ENCODE measurements around the gene RICTOR. TPM values are rescaled to one million over a fixed set of nuclear protein-coding genes. Genes with fewer than 3 reads are reported as not detected.

RICTOR gene
- total RNA-seq, 1 donor: 289 TPM

GRCh38 chr5:38979535-38979934 is 94.7 kb downstream of the RICTOR start:
- Histone ChIP-seq H3K4me1 (ENCODE audit: insufficient read depth, low read length) (no peaks in the 10 kb centered on the region), H3K9me3 (ENCODE audit: low read depth, low read length) (no peaks in the 10 kb centered on the region), H3K27me3 (ENCODE audit: insufficient read depth, low read length) (no peaks in the 10 kb centered on the region), H3K4me3 (ENCODE audit: low read length) (no peak overlapping the region)

GRCh38 chr5:38978036-38978435 is 96.2 kb downstream of the RICTOR start:
- no peak overlapping the region for H3K4me3 ChIP-seq (ENCODE audit: low read length)
- no peaks in the 10 kb centered on the region for H3K9me3 ChIP-seq (ENCODE audit: low read depth, low read length)
- no peaks in the 10 kb centered on the region for H3K4me1 ChIP-seq (ENCODE audit: insufficient read depth, low read length)
- no peaks in the 10 kb centered on the region for H3K27me3 ChIP-seq (ENCODE audit: insufficient read depth, low read length)

GRCh38 chr5:38968665-38969064 is 105.5 kb downstream of the RICTOR start:
- Histone ChIP-seq H3K4me1 (ENCODE audit: insufficient read depth, low read length) (no peaks in the 10 kb centered on the region), H3K27me3 (ENCODE audit: insufficient read depth, low read length) (no peaks in the 10 kb centered on the region), H3K9me3 (ENCODE audit: low read depth, low read length) (no peaks in the 10 kb centered on the region), H3K4me3 (ENCODE audit: low read length) (no peak overlapping the region)

GRCh38 chr5:38961691-38962090 is 112.5 kb downstream of the RICTOR start:
- no peaks in the 10 kb centered on the region for H3K9me3 ChIP-seq (ENCODE audit: low read depth, low read length)
- H3K27me3 ChIP-seq (ENCODE audit: insufficient read depth, low read length): no peaks in the 10 kb centered on the region
- no peak overlapping the region for H3K4me3 ChIP-seq (ENCODE audit: low read length)
- H3K4me1 ChIP-seq (ENCODE audit: insufficient read depth, low read length): no peaks in the 10 kb centered on the region

- Histone ChIP-seq H3K9me3 (ENCODE audit: low read depth, low read length) (no peaks in the 10 kb centered on the region), H3K4me3 (ENCODE audit: low read length) (no peak overlapping the region), H3K27me3 (ENCODE audit: insufficient read depth, low read length) (no peaks in the 10 kb centered on the region), H3K4me1 (ENCODE audit: insufficient read depth, low read length) (no peaks in the 10 kb centered on the region)
Measured at GRCh38 chr5:38953426-38954012, 120.7 kb downstream of the RICTOR start.

GRCh38 chr5:38948501-38948900 is 125.7 kb downstream of the RICTOR start:
- Histone ChIP-seq H3K4me1 (ENCODE audit: insufficient read depth, low read length) (no peaks in the 10 kb centered on the region), H3K9me3 (ENCODE audit: low read depth, low read length) (no peaks in the 10 kb centered on the region), H3K27me3 (ENCODE audit: insufficient read depth, low read length) (no peaks in the 10 kb centered on the region), H3K4me3 (ENCODE audit: low read length) (no peak overlapping the region)

GRCh38 chr5:38944282-38944681 is 129.9 kb downstream of the RICTOR start:
- no peaks in the 10 kb centered on the region for H3K27me3 ChIP-seq (ENCODE audit: insufficient read depth, low read length)
- no peaks in the 10 kb centered on the region for H3K9me3 ChIP-seq (ENCODE audit: low read depth, low read length)
- no peaks in the 10 kb centered on the region for H3K4me1 ChIP-seq (ENCODE audit: insufficient read depth, low read length)
- no peak overlapping the region for H3K4me3 ChIP-seq (ENCODE audit: low read length)

GRCh38 chr5:38941912-38942311 is 132.3 kb downstream of the RICTOR start:
- Histone ChIP-seq H3K27me3 (ENCODE audit: insufficient read depth, low read length) (no peaks in the 10 kb centered on the region), H3K9me3 (ENCODE audit: low read depth, low read length) (no peaks in the 10 kb centered on the region), H3K4me1 (ENCODE audit: insufficient read depth, low read length) (no peaks in the 10 kb centered on the region), H3K4me3 (ENCODE audit: low read length) (no peak overlapping the region)

- Histone ChIP-seq H3K9me3 (ENCODE audit: low read depth, low read length) (no peaks in the 10 kb centered on the region), H3K4me1 (ENCODE audit: insufficient read depth, low read length) (no peaks in the 10 kb centered on the region), H3K27me3 (ENCODE audit: insufficient read depth, low read length) (no peaks in the 10 kb centered on the region), H3K4me3 (ENCODE audit: low read length) (no peak overlapping the region)
Measured at GRCh38 chr5:38940230-38940858, 133.9 kb downstream of the RICTOR start.

GRCh38 chr5:38938973-38939372 is 135.2 kb downstream of the RICTOR start:
- H3K4me1 ChIP-seq (ENCODE audit: insufficient read depth, low read length): no peaks in the 10 kb centered on the region
- no peak overlapping the region for H3K4me3 ChIP-seq (ENCODE audit: low read length)
- no peaks in the 10 kb centered on the region for H3K9me3 ChIP-seq (ENCODE audit: low read depth, low read length)
- no peaks in the 10 kb centered on the region for H3K27me3 ChIP-seq (ENCODE audit: insufficient read depth, low read length)

GRCh38 chr5:38938424-38938823 is 135.8 kb downstream of the RICTOR start:
- Histone ChIP-seq H3K4me3 (ENCODE audit: low read length) (no peak overlapping the region), H3K9me3 (ENCODE audit: low read depth, low read length) (no peaks in the 10 kb centered on the region), H3K4me1 (ENCODE audit: insufficient read depth, low read length) (no peaks in the 10 kb centered on the region), H3K27me3 (ENCODE audit: insufficient read depth, low read length) (no peaks in the 10 kb centered on the region)

- Histone ChIP-seq H3K9me3 (ENCODE audit: low read depth, low read length) (no peaks in the 10 kb centered on the region), H3K27me3 (ENCODE audit: insufficient read depth, low read length) (no peaks in the 10 kb centered on the region), H3K4me1 (ENCODE audit: insufficient read depth, low read length) (no peaks in the 10 kb centered on the region), H3K4me3 (ENCODE audit: low read length) (no peak overlapping the region)
Measured at GRCh38 chr5:38936269-38936668, 137.9 kb downstream of the RICTOR start.

- no peaks in the 10 kb centered on the region for H3K9me3 ChIP-seq (ENCODE audit: low read depth, low read length)
- H3K4me1 ChIP-seq (ENCODE audit: insufficient read depth, low read length): no peaks in the 10 kb centered on the region
- no peak overlapping the region for H3K4me3 ChIP-seq (ENCODE audit: low read length)
- no peaks in the 10 kb centered on the region for H3K27me3 ChIP-seq (ENCODE audit: insufficient read depth, low read length)
Measured at GRCh38 chr5:38935437-38935836, 138.8 kb downstream of the RICTOR start.

- Histone ChIP-seq H3K4me1 (ENCODE audit: insufficient read depth, low read length) (no peaks in the 10 kb centered on the region), H3K27me3 (ENCODE audit: insufficient read depth, low read length) (no peaks in the 10 kb centered on the region), H3K4me3 (ENCODE audit: low read length) (no peak overlapping the region), H3K9me3 (ENCODE audit: low read depth, low read length) (no peaks in the 10 kb centered on the region)
Measured at GRCh38 chr5:38932854-38933408, 141.3 kb downstream of the RICTOR start.

- Histone ChIP-seq H3K4me3 (ENCODE audit: low read length) (no peak overlapping the region), H3K9me3 (ENCODE audit: low read depth, low read length) (no peaks in the 10 kb centered on the region), H3K27me3 (ENCODE audit: insufficient read depth, low read length) (no peaks in the 10 kb centered on the region), H3K4me1 (ENCODE audit: insufficient read depth, low read length) (no peaks in the 10 kb centered on the region)
Measured at GRCh38 chr5:38931731-38932130, 142.5 kb downstream of the RICTOR start.

GRCh38 chr5:38929838-38930237 is 144.4 kb downstream of the RICTOR start:
- Histone ChIP-seq H3K9me3 (ENCODE audit: low read depth, low read length) (no peaks in the 10 kb centered on the region), H3K4me3 (ENCODE audit: low read length) (no peak overlapping the region), H3K4me1 (ENCODE audit: insufficient read depth, low read length) (no peaks in the 10 kb centered on the region), H3K27me3 (ENCODE audit: insufficient read depth, low read length) (peaks cover 4% of the 10 kb centered on the region)

All from mononuclear cell (primary cell).